ENCODE data around the gene DCN.
"Not testable (repeated sequence)": the region's sequence is repeated elsewhere in the genome, so short reads cannot be mapped to it uniquely, and the experiment has no call there.

Gene DCN

DNA sequence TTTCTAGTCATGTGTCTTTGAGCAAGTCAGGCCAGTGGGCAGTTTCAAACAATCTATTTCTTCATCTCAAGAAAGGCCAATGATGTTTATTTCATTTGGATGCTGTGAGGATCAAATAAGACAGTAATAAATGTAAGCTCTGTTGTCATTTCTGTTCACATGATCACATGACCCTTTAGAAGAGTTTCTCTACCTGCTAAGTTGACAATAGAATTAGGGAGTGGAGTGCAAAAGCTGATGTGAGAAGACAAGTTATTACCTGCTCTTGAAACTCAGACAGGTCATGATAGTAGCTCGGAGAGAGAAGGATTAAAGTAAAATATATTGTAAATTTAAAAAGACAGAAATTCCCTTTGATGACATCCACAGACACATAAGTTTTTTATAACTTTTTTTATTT is 37.3 kb upstream of the DCN start:
- TF ChIP-seq, protein P1, sequence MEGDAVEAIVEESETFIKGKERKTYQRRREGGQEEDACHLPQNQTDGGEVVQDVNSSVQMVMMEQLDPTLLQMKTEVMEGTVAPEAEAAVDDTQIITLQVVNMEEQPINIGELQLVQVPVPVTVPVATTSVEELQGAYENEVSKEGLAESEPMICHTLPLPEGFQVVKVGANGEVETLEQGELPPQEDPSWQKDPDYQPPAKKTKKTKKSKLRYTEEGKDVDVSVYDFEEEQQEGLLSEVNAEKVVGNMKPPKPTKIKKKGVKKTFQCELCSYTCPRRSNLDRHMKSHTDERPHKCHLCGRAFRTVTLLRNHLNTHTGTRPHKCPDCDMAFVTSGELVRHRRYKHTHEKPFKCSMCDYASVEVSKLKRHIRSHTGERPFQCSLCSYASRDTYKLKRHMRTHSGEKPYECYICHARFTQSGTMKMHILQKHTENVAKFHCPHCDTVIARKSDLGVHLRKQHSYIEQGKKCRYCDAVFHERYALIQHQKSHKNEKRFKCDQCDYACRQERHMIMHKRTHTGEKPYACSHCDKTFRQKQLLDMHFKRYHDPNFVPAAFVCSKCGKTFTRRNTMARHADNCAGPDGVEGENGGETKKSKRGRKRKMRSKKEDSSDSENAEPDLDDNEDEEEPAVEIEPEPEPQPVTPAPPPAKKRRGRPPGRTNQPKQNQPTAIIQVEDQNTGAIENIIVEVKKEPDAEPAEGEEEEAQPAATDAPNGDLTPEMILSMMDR (IDR thresholded peaks at IDR 0.05; ENCODE audit: extremely low read depth, insufficient read depth, missing control alignments), result no peak
- in situ Hi-C loops (cut with MboI; ENCODE audit: low pct_unique_long_range_greater_than_20kb, low sequenced_read_pairs, unreplicated experiment), result no loop called here
- no peak for DNase-seq (ENCODE audit: low spot score)

DNA sequence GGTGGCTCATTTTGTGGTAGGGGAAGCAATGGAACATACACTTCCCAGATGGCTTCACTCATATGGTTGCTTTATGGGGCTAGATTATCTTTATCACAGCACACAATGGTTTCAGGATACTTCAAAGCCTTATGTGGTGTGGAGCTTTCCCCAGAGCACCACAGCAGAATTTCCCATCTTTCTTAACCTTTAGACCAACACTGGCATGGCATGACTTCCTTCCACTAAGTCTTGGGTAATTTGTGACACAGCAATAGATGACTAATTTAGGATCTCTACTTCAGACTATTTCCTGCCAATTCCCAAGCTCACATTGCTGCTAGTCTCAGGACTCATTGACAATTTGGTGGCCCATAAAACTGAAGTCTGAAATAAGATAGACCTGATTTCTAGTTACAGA is 36.9 kb upstream of the DCN start:
- no peak for DNase-seq (ENCODE audit: low spot score)
- in situ Hi-C loops (cut with MboI; ENCODE audit: low pct_unique_long_range_greater_than_20kb, low sequenced_read_pairs, unreplicated experiment), result no loop called here
- TF ChIP-seq, protein P1 (IDR thresholded peaks at IDR 0.05; ENCODE audit: extremely low read depth, insufficient read depth, missing control alignments), result no peak

DNA sequence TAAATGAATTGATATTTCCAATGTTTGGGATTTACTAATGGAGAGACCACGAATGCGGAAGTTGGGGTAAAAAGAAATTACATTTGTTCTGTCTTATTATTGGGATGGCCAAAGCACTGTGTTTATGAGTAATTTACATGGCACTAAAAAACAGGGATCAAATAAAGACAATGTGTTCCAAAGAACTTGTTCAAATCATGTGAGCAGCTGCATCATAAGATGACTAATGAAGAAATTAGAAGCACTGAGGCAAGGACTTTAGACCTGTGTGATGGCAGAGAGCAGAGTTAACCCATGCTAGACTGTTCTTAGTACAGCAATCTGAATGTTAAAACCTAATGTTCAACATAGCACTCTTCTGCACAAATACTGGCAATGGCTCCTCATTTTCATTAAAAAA is 34.3 kb upstream of the DCN start:
- in situ Hi-C loops (cut with MboI; ENCODE audit: low pct_unique_long_range_greater_than_20kb, low sequenced_read_pairs, unreplicated experiment), result no loop called here
- TF ChIP-seq, protein P1 (IDR thresholded peaks at IDR 0.05; ENCODE audit: extremely low read depth, insufficient read depth, missing control alignments), result no peak
- no peak for DNase-seq (ENCODE audit: low spot score)

DNA sequence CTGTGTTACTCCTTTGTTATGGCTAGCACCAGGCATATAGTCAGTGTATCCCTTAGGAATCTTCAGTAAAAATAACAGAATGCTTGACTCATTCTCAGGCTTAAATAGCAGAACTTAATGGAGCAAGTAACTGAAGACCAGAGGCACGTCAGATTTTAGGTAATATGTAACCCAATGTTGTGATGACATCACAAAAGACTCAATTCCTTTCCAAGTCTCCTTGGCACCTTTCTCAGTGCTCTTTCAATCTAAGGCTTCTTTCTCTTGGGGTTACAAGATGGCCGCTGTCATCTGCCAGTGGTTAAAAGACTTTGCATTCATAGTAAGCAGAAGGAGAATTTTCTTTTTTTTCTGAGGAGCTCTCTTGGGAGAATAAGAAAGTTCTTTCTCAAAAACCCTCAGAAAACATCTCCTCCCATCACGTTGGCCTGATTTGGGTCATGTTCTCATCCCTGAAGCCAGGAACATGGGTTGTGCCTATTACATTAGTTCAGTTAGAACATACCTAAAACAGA is 33.4 kb upstream of the DCN start:
- DNase-seq (ENCODE audit: low spot score), result no peak
- in situ Hi-C loops (cut with MboI; ENCODE audit: low pct_unique_long_range_greater_than_20kb, low sequenced_read_pairs, unreplicated experiment), result no loop called here
- TF ChIP-seq, protein P1 (IDR thresholded peaks at IDR 0.05; ENCODE audit: extremely low read depth, insufficient read depth, missing control alignments), result no peak

DNA sequence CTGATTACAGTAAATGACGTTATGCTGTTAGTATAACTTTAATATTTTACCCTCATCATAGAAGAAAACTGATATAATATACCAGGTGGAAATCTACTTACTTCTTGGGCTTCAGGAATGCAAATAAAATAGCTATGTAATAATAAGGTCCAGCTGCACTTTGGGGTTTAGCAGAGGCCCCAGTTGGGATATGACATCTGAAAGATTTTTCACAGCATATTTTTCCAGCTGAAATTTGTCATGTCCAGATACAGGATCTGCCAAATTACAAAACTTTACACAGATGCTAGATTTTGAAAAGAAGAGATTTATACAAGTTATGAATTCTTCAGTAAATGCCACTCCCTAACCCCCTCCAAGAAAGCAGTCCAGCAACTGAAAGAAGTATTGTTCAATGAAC is 29.2 kb upstream of the DCN start:
- TF ChIP-seq, protein P1 (IDR thresholded peaks at IDR 0.05; ENCODE audit: extremely low read depth, insufficient read depth, missing control alignments), result no peak
- DNase-seq (ENCODE audit: low spot score), result no peak
- in situ Hi-C loops (cut with MboI; ENCODE audit: low pct_unique_long_range_greater_than_20kb, low sequenced_read_pairs, unreplicated experiment), result no loop called here

DNA sequence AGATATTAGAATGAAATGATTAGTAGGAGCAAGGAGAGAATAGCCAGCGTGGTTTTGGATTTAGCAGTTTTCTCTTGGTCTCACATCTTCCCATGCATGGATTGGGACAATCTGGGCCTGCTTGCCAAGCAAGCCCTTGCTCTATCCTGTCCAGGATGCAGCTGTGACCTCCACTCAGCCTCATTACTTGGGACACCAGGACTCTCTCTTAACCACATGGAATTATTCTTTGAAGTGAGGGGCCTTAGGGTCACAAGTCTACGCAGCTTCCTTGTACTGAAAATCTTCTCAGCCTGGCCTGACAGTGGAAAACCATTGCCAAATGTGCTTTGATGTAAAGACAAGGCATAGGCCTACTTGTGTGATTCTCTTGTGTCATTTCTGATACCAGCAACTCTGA is 28.0 kb upstream of the DCN start:
- no peak for DNase-seq (ENCODE audit: low spot score)
- in situ Hi-C loops (cut with MboI; ENCODE audit: low pct_unique_long_range_greater_than_20kb, low sequenced_read_pairs, unreplicated experiment), result no loop called here
- TF ChIP-seq, protein P1 (IDR thresholded peaks at IDR 0.05; ENCODE audit: extremely low read depth, insufficient read depth, missing control alignments), result no peak

DNA sequence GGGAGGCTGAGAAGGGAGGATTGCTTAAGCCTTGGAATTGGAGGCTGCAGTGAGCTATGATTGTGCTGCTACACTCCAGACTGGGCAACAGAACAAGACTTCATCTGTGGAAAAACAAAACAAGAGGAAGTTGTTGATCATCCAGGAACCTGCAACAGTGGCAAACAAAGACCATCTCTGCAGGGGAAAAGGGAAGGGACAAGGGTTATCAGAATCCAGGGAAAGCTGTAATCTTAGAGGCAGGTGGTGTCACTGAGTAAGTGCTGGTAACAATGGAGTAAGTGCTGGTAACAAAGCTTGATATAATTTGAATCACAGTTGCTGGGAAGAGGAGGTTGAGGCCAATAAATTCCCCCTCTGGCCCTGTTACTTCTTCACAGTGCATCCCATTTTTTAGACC is 27.5 kb upstream of the DCN start:
- DNase-seq (ENCODE audit: low spot score), result no peak
- in situ Hi-C loops (cut with MboI; ENCODE audit: low pct_unique_long_range_greater_than_20kb, low sequenced_read_pairs, unreplicated experiment), result no loop called here
- TF ChIP-seq, protein P1 (IDR thresholded peaks at IDR 0.05; ENCODE audit: extremely low read depth, insufficient read depth, missing control alignments), result no peak

DNA sequence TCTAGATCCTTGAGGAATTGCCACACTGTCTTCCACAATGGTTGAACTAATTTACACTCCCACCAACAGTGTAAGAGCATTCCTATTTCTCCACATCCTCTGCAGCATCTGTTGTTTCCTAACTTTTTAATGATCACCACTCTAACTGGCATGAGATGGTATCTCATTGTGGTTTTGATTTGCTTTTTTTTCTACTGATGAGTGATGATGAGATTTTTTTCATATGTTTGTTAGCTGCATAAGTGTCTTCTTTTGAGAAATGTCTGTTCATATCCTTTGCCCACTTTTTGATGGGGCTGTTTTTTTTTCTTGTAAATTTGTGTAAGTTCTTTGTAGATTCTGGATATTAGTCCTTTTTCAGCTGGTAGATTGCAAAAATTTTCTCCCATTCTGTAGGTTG is 24.7 kb upstream of the DCN start:
- in situ Hi-C loops (cut with MboI; ENCODE audit: low pct_unique_long_range_greater_than_20kb, low sequenced_read_pairs, unreplicated experiment); DNase-seq (ENCODE audit: low spot score): not testable (repeated sequence)
